Aorta (tissue), 5 donors: ENCODE measurements around the gene EHD3. TPM values are rescaled to one million over a fixed set of nuclear protein-coding genes. Genes with fewer than 3 reads are reported as not detected.

Source experiments
- ATAC-seq: fragments of 200-7000 bp; cut with Tn5 transposase; one replicate; pipeline ENCODE4 v1.9.1; 2022; ENCODE audit warnings: moderate library complexity; ENCODE audit not compliant: low FRiP score
- DNase-seq, 2 donors: peaks; one replicate each; pipeline ENCODE4 v3.0.0-alpha.2; 2020
- H3K27ac ChIP-seq, 2 donors: one replicate each; pipeline ENCODE4 v1.5.1; 2013; ENCODE audit warnings: low read length in 2 of 2, mild to moderate bottlenecking in 2 of 2, moderate library complexity in 2 of 2, control low read depth in 1 of 2, inconsistent platforms in 1 of 2, low read depth in 1 of 2
- H3K27me3 ChIP-seq, 2 donors: one replicate each; pipeline ENCODE4 v1.6.1; 2013; ENCODE audit warnings: control low read depth in 1 of 2, low read length in 1 of 2, mild to moderate bottlenecking in 1 of 2, moderate library complexity in 1 of 2; ENCODE audit not compliant: insufficient read depth in 2 of 2, control insufficient read depth in 1 of 2
- H3K36me3 ChIP-seq, 2 donors: one replicate each; pipeline ENCODE4 v1.6.1; 2013; ENCODE audit warnings: control low read depth in 1 of 2, low read length in 1 of 2, mild to moderate bottlenecking in 1 of 2; ENCODE audit not compliant: insufficient read depth in 2 of 2, control insufficient read depth in 1 of 2
- H3K4me1 ChIP-seq, 2 donors: one replicate each; pipeline ENCODE4 v1.6.1; 2013; ENCODE audit warnings: low read length in 2 of 2, control low read depth in 1 of 2, mild to moderate bottlenecking in 1 of 2, moderate library complexity in 1 of 2; ENCODE audit not compliant: insufficient read depth in 2 of 2, control insufficient read depth in 1 of 2
- H3K4me3 ChIP-seq, 2 donors: one replicate each; pipeline ENCODE4 v1.5.1; 2013; ENCODE audit warnings: low read length in 2 of 2, control low read depth in 1 of 2, mild to moderate bottlenecking in 1 of 2
- H3K9me3 ChIP-seq: one replicate; pipeline ENCODE4 v1.6.1; 2013; ENCODE audit warnings: mild to moderate bottlenecking, low read length; ENCODE audit not compliant: control insufficient read depth
- WGBS, 2 donors: extraction: QIAGEN DNeasy Blood & Tissue Kit; methylation state at CpG; one replicate each; pipeline ENCODE4 v1.1.7; 2013; 5-methylcytosine and 5-hydroxymethylcytosine counted together
- intact Hi-C, 2 donors: fragments of 100-400 bp; cut with DNase I; formaldehyde crosslinking; loops; one replicate each; pipeline versions ENCODE4 v1.14.2 to v1.15.0; 2022
- polyA plus RNA-seq, 2 donors: library from polyadenylated mRNA; stranded (reverse); fragments of 200-250 nt; gene quantifications; one replicate each; pipeline ENCODE4 v1.2.3, GENCODE V29; 2013
- total RNA-seq, 2 donors: library from RNA; stranded (reverse); fragmentation: NEBNext Ultra II Directional; extraction: Animal tissue kit (Norgen Biotek cat#: 25700); gene quantifications; one replicate each; pipeline ENCODE4 v1.2.1, GENCODE V29; 2021
- donor health status: healthy with polysubstance abuse.
- donor health status: Bipolar disorder and iron deficiency.
- donor health status: DM: no; HTN: no; CAD: no.
- donor health status: DM: no; HTN: no; CAD: no.
- donor health status: DM: yes; HTN: yes; CAD: no.

EHD3 gene
- total and polyA plus RNA-seq, 4 donors, result 14.0 to 28.8 (median 18.1) TPM

GRCh38 chr2:31193806-31194205 lies 40.1 kb upstream of the EHD3 start:
- no peaks in the 10 kb centered on the region for H3K36me3 ChIP-seq
- no peak overlapping the region for H3K27ac ChIP-seq
- intact Hi-C loops, result no loop called here
- DNase-seq, result no peak
- ATAC-seq, result no peak
- no peaks in the 10 kb centered on the region for H3K4me1 ChIP-seq
- H3K4me3 ChIP-seq, result no peak overlapping the region
- H3K27me3 ChIP-seq, result no peaks in the 10 kb centered on the region
- H3K9me3 ChIP-seq, result no peaks in the 10 kb centered on the region
- WGBS, 2 donors, result 89 to 96% methylated on average over 4 of the region's 4 CpGs

GRCh38 chr2:31196622-31197021 lies 37.3 kb upstream of the EHD3 start:
- no peaks in the 10 kb centered on the region for H3K27me3 ChIP-seq
- no peaks in the 10 kb centered on the region for H3K9me3 ChIP-seq
- no peaks in the 10 kb centered on the region for H3K36me3 ChIP-seq
- WGBS, 2 donors, result 95 to 99% methylated on average over 2 of the region's 2 CpGs
- no peak overlapping the region for H3K27ac ChIP-seq
- intact Hi-C loops, result no loop called here
- no peak overlapping the region for H3K4me3 ChIP-seq
- no peak for ATAC-seq
- DNase-seq, result no peak
- no peaks in the 10 kb centered on the region for H3K4me1 ChIP-seq

- H3K9me3 ChIP-seq, result no peaks in the 10 kb centered on the region
- 85 to 89% methylated on average over 4 of the region's 4 CpGs for WGBS, 2 donors
- no peaks in the 10 kb centered on the region for H3K36me3 ChIP-seq
- no peaks in the 10 kb centered on the region for H3K27me3 ChIP-seq
- H3K27ac ChIP-seq, result no peak overlapping the region
- intact Hi-C loops, result no loop called here
- H3K4me1 ChIP-seq, result no peaks in the 10 kb centered on the region
- no peak overlapping the region for H3K4me3 ChIP-seq
- ATAC-seq (no peak), DNase-seq (no peak)
Observed at GRCh38 chr2:31197166-31197565, 36.8 kb upstream of the EHD3 start.

- no peaks in the 10 kb centered on the region for H3K4me1 ChIP-seq
- DNase-seq (no peak), ATAC-seq (no peak)
- no peaks in the 10 kb centered on the region for H3K27me3 ChIP-seq
- H3K4me3 ChIP-seq, result no peak overlapping the region
- no peaks in the 10 kb centered on the region for H3K36me3 ChIP-seq
- no peaks in the 10 kb centered on the region for H3K9me3 ChIP-seq
- H3K27ac ChIP-seq, result no peak overlapping the region
- 93% methylated on average over 2 of the region's 2 CpGs for WGBS, 2 donors
- intact Hi-C loops, result no loop called here
Observed at GRCh38 chr2:31197669-31198068, 36.3 kb upstream of the EHD3 start.

- DNase-seq (no peak), ATAC-seq (no peak)
- no peaks in the 10 kb centered on the region for H3K27me3 ChIP-seq
- H3K4me1 ChIP-seq, result no peaks in the 10 kb centered on the region
- H3K9me3 ChIP-seq, result no peaks in the 10 kb centered on the region
- H3K27ac ChIP-seq, result no peak overlapping the region
- intact Hi-C loops, result no loop called here
- no peak overlapping the region for H3K4me3 ChIP-seq
- 77 to 88% methylated on average over 4 of the region's 4 CpGs for WGBS, 2 donors
- H3K36me3 ChIP-seq, result no peaks in the 10 kb centered on the region
Observed at GRCh38 chr2:31199206-31199605, 34.7 kb upstream of the EHD3 start.

- H3K36me3 ChIP-seq, result no peaks in the 10 kb centered on the region
- no peak overlapping the region for H3K4me3 ChIP-seq
- H3K9me3 ChIP-seq, result no peaks in the 10 kb centered on the region
- H3K4me1 ChIP-seq, result no peaks in the 10 kb centered on the region
- intact Hi-C loops, result no loop called here
- ATAC-seq (no peak), DNase-seq (no peak)
- 85 to 86% methylated on average over 9 of the region's 9 CpGs for WGBS, 2 donors
- no peak overlapping the region for H3K27ac ChIP-seq
- no peaks in the 10 kb centered on the region for H3K27me3 ChIP-seq
Observed at GRCh38 chr2:31200972-31201371, 33.0 kb upstream of the EHD3 start.

GRCh38 chr2:31202041-31202440 lies 31.9 kb upstream of the EHD3 start:
- 48 to 49% methylated on average over 5 of the region's 5 CpGs for WGBS, 2 donors

GRCh38 chr2:31202833-31203232 lies 31.1 kb upstream of the EHD3 start:
- no peaks in the 10 kb centered on the region for H3K9me3 ChIP-seq
- H3K4me3 ChIP-seq, result no peak overlapping the region
- H3K27me3 ChIP-seq, result no peaks in the 10 kb centered on the region
- 83% methylated on average over 5 of the region's 5 CpGs for WGBS, 2 donors
- no peaks in the 10 kb centered on the region for H3K36me3 ChIP-seq
- no peak overlapping the region for H3K27ac ChIP-seq
- no peaks in the 10 kb centered on the region for H3K4me1 ChIP-seq
- DNase-seq (no peak), ATAC-seq (no peak)
- intact Hi-C loops, result no loop called here

More at GRCh38 chr2:31202041-31202440, 31.9 kb upstream of the EHD3 start:
- Histone ChIP-seq H3K27me3 (no peaks in the 10 kb centered on the region), H3K4me3 (no peak overlapping the region), H3K27ac (no peak overlapping the region), H3K36me3 (no peaks in the 10 kb centered on the region), H3K4me1 (no peaks in the 10 kb centered on the region), H3K9me3 (no peaks in the 10 kb centered on the region)
- intact Hi-C loops, result no loop called here
- ATAC-seq (no peak), DNase-seq (no peak)

- H3K4me1 ChIP-seq, result no peaks in the 10 kb centered on the region
- intact Hi-C loops, result no loop called here
- no peak overlapping the region for H3K27ac ChIP-seq
- no peaks in the 10 kb centered on the region for H3K36me3 ChIP-seq
- DNase-seq, result no peak
- H3K4me3 ChIP-seq, result no peak overlapping the region
- H3K27me3 ChIP-seq, result no peaks in the 10 kb centered on the region
- ATAC-seq, result no peak
- H3K9me3 ChIP-seq, result no peaks in the 10 kb centered on the region
Observed at GRCh38 chr2:31203916-31204315, 30.0 kb upstream of the EHD3 start.
